ENCODE data around the gene NLK.
"Not testable (repeated sequence)": the region's sequence is repeated elsewhere in the genome, so short reads cannot be mapped to it uniquely, and the experiment has no call there.

NLK gene

GRCh38 chr17:28166478-28166877 is 124.0 kb downstream of the NLK start:
- no peak for DNase-seq

DNA sequence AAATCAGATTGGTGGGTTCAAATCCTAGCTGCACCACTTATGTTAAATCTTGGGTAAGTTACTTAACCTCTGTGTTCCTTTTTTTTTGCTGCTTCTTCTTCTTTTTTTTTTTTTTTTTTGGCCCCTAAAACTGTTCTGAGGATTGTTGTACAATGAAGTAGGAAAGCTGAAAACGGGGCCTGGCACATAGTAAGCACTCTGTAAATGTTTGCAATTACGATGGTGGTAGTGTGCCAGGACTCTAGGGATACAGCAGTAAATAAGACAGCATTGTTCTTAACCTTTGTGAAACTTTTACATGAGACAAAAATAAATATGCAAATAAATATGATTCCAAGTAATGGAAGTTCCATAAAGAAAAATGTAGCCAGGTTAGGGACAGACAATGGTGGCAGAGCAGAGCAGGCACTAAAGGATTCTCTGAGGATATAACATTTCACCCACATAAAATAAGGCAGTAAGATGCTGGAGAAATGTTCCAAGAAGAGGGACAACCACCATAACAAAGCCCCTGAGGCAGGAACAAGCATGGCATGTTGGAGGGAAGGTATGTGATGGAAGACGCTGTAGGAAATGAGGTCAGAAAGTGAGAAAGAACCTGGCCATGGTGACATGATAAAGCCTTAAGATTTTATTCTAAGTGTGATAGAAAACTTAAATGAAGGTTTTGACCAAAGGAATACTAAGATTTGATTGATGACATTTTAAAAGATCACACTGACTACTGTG is 127.3 kb downstream of the NLK start:
- no peak for DNase-seq

DNA sequence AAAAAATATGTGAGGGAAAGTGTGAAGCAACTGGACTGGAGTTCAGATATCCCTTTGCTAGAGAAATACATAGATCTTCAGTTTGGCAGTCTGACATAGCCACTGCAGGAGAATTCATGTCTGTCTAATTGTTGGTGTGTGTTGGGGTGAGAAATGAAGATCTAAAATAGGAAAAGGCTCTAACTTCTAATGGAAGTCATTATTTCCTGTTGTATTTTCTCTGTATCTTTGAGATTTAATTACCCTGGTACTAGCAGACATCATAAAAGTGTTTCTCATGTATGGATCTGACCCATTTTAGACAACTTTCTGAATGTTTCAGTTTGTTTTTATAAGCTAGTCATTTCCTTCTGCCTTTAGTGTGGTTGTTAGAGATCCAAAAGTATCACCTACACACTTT is 128.3 kb downstream of the NLK start:
- DNase-seq, result no peak

DNA sequence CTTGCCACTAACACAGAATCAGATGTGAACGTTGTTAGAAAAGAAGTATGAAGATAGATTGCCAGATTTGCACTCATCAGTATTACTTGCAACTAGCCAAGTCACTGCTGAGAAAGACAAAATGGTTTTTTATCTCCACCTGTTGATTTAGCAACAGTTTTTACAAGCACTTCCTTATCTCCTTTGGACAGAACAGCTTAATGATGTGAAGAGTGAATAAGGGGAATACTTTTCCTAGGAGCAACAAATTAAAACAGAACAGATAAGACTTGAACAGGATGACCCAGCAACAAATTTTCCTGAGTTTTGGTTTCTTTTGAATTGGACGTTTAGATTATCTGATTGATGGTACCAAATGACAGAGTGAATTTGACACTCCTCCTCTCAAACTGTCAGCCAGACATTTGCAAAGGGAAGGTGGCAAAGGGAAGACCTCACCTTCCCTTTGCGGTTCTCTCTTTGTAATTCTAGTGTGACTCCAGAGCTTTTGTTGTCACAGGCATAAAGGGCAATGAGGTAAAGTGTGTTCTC is 130.6 kb downstream of the NLK start:
- DNase-seq, result no peak

- DNase-seq, result no peak
Observed at GRCh38 chr17:28173801-28174200, 131.3 kb downstream of the NLK start.

- peak; percentile 26 for DNase-seq
Observed at GRCh38 chr17:28174352-28175046, 132.0 kb downstream of the NLK start.

- no peak for DNase-seq
Observed at GRCh38 chr17:28177351-28177750, 134.9 kb downstream of the NLK start.

- DNase-seq, result no peak
Observed at GRCh38 chr17:28178800-28179199, 136.3 kb downstream of the NLK start.

GRCh38 chr17:28180449-28180848 is 138.0 kb downstream of the NLK start:
- no peak for DNase-seq

DNA sequence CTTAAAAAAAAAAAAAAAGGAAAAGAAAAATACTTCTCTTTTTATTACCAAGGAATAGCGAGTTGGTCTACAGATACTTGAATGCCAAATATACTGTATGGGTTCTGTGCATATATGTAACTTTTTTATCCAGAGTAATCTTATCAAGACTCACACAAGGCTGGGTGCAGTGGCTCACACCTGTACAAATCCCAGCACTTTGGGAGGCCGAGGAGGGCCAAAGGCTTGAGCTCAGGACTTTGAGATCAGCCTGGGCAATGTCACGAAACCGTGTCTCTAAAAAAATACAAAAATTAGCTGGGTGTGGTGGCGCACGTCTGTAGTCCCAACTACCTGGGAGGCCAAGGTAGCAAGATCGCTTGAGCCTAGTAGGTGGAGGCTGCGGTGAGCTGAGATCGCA is 139.1 kb downstream of the NLK start:
- DNase-seq, result no peak

GRCh38 chr17:28182559-28182958 is 140.1 kb downstream of the NLK start:
- no peak for DNase-seq

DNA sequence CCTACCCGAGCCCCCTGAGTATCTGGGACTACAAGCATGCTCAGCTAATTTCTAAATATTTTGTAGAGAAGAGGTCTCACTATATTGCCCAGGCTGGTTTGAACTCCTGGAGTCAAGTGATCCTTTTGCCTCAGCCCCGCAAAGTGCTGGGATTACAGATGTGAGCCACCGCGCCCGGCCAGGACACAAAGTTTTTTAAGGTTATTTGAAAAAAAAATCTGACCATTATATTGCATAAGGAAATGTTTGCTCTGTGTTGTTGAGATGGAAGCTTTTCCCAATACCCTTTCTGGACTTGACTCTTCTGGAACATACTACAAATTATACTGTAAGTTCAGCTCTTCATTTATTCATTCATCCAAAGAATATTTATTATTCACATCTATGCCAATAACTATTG is 143.2 kb downstream of the NLK start:
- no peak for DNase-seq

- DNase-seq, result not testable (repeated sequence)
Observed at GRCh38 chr17:28186472-28186871, 144.0 kb downstream of the NLK start.

DNA sequence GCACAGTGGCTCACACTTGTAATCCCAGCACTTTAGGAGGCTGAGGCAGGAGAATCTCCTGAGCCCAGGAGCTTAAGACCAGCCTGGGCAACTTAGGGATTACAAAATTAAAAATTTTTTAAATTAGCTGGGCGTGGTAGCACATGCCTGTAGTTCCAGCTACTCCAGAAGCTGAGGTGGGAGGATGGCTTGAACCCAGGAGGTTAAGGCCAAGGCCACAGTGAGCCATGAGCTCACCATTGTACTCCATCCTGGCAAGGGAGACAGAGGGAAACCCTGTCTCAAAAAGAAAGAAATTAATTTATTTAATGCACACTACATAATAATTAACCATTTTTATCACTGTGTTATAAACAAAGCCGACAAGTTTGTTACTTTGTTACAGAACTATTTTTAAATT is 145.5 kb downstream of the NLK start:
- DNase-seq, result no peak

DNA sequence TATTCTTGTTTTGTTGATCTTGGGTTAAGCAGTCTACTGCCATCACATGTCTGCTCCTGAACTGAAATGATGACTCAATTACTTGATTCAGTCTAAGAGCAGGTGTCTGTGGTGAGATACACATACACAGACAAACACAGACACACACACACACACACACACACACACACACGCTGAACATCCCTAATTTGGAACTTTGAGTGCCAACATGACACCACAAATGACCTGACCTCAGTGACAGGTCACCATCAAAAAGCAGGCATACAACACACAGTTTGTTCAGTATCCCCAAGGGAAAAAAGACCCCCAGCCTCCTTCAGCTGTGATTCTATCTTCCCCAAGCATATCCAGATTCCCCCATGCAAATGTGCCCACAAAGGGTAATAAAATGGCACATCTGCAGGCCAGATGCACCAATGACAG is 146.4 kb downstream of the NLK start:
- DNase-seq, result no peak

GRCh38 chr17:28189667-28190066 is 147.2 kb downstream of the NLK start:
- no peak for DNase-seq

GRCh38 chr17:28191018-28191417 is 148.5 kb downstream of the NLK start:
- DNase-seq, result no peak

- DNase-seq, result no peak
Observed at GRCh38 chr17:28193241-28193640, 150.8 kb downstream of the NLK start.

DNA sequence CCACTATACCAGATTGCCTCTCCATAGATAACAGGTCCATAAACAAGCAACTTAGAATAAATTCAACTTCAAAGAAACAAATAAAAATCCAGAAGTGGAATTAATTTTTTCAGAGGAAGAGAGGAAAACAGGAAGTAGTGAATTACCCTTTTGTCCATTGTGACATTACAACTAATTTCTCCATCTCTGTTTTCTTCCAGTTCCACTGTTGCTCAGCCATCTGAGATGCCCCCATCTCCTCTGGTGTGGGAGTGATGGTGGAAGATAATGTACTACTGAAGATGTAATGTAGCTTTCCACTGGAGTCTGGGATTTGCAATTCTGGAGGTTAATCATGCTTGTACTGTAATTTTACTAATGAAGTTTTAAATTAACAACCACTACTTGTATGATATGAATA is 151.9 kb downstream of the NLK start:
- DNase-seq, result no peak

- DNase-seq, result no peak
Observed at GRCh38 chr17:28196636-28197035, 154.2 kb downstream of the NLK start.

DNA sequence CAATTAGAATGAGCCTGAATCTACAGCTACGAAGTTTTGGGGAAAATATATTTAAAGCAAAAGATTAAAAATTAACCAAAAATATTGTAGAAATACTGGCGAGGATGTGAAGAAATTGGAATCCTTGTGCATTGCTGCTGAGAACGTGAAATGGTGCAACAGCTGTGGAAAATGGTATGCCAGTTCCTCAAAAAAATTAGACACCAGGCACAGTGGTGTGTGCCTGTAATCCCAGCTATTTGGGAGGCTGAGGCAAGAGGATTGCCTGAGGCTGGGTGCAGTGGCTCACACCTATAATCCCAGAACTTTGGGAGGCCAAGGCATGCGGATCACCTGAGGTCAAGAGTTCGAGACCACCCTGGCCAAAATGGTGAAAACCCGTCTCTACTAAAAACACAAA is 156.6 kb downstream of the NLK start:
- DNase-seq, result no peak

- DNase-seq, result no peak
Observed at GRCh38 chr17:28199728-28200127, 157.3 kb downstream of the NLK start.

DNA sequence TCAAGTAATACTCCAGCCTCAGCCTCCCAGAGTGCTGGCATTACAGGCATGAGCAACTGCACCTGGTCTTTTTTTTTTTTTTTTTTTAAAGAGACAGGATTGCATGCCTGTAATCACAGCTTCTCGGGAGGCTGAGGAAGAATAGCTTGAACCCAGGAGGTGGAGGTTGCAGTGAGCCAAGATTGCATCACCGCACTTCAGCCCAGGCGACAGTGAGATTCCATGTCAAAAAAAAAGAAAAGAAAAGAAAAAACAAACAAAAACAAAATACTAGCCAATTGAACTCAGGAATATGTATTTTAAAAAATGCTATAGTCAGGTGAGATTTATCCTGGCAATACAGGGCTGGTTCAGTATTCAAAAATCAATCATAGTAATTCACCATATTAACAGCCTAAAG is 158.8 kb downstream of the NLK start:
- no peak for DNase-seq

DNA sequence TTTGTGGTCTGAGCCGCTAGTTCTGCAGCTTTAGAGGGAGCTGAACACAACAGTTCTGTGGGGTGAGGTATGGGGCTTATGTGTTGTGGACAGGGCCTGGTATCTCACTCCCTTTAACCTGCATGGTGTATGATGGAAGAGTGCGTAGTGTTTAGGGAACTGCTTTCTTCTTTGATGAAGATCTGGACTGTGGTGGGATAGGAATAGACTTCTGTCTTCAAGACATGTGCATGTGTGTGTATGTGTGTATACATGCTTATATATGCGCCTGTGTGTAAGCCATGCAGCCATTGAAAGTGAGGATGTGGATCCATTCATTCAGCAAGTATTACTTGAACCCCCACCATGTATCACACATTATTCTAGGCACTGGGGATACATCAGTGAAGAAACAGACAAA is 161.8 kb downstream of the NLK start:
- no peak for DNase-seq

DNA sequence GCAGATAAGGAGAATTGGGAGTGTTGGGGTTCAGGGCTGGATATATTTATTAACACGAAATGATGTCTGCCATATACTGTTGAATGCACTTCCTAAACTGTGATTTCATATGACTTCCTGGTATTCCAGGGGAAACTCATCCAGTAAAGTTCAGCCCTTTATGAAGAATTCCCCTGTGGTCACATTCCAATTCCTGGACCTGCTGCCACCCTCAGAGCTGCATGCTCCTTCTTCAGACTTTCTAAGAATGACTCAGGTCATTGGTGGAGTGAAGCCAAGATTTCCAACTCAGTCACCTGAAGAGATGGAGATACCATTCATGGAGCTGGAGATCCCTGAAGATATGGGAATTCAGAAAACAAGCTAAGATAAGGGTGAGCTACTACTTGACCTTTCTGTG is 162.3 kb downstream of the NLK start:
- DNase-seq, result no peak

Measured in NCI-H1436 treated with DMSO at 0.1 percent for 48 hours (cell line).